Esophagus muscularis mucosa (tissue), 3 donors: ENCODE results near the gene KRT78.

Source experiments
- POLR2A ChIP-seq: fragments of 450-650 bp; IDR thresholded peaks from one replicate; pipeline ENCODE4 v1.6.1; 2017; ENCODE audit warnings: antibody characterized with exemption, moderate library complexity, mild to moderate bottlenecking, low read depth
- TF ChIP-seq, protein P1 (sequence below), 3 experiments: fragments of 200-600 bp in 2 of 3; fragments of 450-650 bp in 1 of 3; sonication (generic) in 2 of 3; IDR thresholded peaks; one replicate each; pipeline ENCODE4 v1.5.1; 2017 to 2019; ENCODE audit warnings: antibody characterized with exemption in 3 of 3, mild to moderate bottlenecking in 2 of 3, moderate library complexity in 1 of 3

- TF ChIP-seq POLR2A = no peak
- TF ChIP-seq, protein P1, sequence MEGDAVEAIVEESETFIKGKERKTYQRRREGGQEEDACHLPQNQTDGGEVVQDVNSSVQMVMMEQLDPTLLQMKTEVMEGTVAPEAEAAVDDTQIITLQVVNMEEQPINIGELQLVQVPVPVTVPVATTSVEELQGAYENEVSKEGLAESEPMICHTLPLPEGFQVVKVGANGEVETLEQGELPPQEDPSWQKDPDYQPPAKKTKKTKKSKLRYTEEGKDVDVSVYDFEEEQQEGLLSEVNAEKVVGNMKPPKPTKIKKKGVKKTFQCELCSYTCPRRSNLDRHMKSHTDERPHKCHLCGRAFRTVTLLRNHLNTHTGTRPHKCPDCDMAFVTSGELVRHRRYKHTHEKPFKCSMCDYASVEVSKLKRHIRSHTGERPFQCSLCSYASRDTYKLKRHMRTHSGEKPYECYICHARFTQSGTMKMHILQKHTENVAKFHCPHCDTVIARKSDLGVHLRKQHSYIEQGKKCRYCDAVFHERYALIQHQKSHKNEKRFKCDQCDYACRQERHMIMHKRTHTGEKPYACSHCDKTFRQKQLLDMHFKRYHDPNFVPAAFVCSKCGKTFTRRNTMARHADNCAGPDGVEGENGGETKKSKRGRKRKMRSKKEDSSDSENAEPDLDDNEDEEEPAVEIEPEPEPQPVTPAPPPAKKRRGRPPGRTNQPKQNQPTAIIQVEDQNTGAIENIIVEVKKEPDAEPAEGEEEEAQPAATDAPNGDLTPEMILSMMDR (IDR thresholded peaks at IDR 0.05) = no peak
Observed at GRCh38 chr12:52817003-52817698, 31.6 kb downstream of the KRT78 start.
